ENCODE measurements around the gene SLC8A1.

GRCh38 chr2:40435426-40436092, 16.3 kb downstream of the SLC8A1 start:
- TF ChIP-seq CTCF (conservative IDR thresholded peaks at IDR 0.05; ENCODE audit: low read length) (no peak), EZH2phosphoT487 (IDR thresholded peaks at IDR 0.05; ENCODE audit: borderline replicate concordance) (no peak)
